ENCODE data around the gene APC2. TPM values are rescaled to one million over a fixed set of nuclear protein-coding genes. Genes with fewer than 3 reads are reported as not detected.
"Not testable (repeated sequence)": the region's sequence is repeated elsewhere in the genome, so short reads cannot be mapped to it uniquely, and the experiment has no call there.

The APC2 gene
- total RNA-seq, 1 donor from 2014 or later, result 0.47 TPM

GRCh38 chr19:1509602-1510441, 59.9 kb downstream of the APC2 start:
- DNase-seq (ENCODE audit: extremely low read depth, low read depth, low spot score), result no peak

- DNase-seq (ENCODE audit: extremely low read depth, low read depth, low spot score), result no peak
Measured at GRCh38 chr19:1510442-1510806, 60.5 kb downstream of the APC2 start.

DNA sequence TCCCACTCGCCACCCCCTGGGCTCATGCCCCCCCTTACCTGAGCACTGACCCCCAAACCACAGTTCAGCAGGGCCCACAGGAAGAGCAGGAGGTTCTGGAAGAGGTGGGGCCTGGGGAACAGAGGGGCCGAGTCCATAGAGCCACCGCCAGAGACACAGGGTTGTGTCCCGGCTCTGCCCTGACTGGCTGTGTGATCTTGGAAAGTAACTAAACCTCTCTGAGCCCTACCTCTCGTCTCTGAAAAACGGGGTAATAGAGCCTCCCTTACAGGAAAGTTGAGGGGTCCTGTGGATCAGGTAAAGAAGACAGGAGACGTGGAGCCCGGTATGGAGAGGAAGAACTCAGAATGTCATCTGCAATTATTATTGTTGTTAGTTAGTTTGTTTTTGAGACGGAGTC, 60.9 kb downstream of the APC2 start:
- DNase-seq (ENCODE audit: extremely low read depth, low read depth, low spot score), result no peak

GRCh38 chr19:1511318-1512317, 61.7 kb downstream of the APC2 start:
- DNase-seq (ENCODE audit: extremely low read depth, low read depth, low spot score), result no peak

GRCh38 chr19:1512671-1513498, 63.0 kb downstream of the APC2 start, which contains the start of gene ADAMTSL5:
TSS of gene ADAMTSL5 (minus strand) at chr19:1513019. CDS start at chr19:1510943, 2,076 bp downstream.
- no peak for DNase-seq (ENCODE audit: extremely low read depth, low read depth, low spot score)

- no peak for DNase-seq (ENCODE audit: extremely low read depth, low read depth, low spot score)
Measured at GRCh38 chr19:1513499-1514294, 63.8 kb downstream of the APC2 start.

GRCh38 chr19:1514295-1514661, 64.4 kb downstream of the APC2 start:
- no peak for DNase-seq (ENCODE audit: extremely low read depth, low read depth, low spot score)

DNA sequence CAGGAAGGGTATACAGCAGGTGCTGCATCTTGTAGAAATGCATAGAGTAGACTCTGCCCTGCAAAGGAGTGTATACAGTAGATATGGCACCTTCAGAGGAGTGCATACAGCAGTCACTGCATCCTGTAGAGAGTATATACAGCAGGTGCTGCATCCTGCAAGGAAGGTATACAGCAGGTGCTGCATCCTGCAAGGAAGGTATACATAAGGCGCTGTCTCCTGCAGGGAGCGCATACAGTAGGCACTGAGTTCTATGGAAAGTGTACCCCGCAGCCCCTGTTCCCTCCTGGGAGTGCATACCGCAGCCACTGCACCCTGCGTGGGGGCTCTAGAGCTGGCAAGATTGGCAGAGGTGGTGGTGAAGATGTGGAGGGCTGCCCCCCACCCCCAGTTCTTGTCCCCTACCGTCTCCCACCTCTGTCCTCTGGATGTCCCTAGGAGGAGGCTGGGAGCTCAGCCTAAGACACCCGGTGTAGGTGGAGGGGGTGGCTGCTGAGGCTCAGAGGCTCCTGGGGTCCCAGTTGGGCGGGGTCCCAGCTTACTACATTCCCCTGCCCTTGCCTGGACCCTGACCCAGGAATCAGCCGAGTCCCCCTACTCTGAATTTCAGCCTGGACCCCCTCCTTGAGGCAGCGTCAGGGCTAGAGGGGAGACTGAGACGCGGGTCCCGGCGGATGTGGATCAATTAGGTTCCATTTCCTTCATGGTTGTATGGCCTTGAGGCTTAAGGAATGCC, 65.2 kb downstream of the APC2 start:
- no peak for DNase-seq (ENCODE audit: extremely low read depth, low read depth, low spot score)

- no peak for DNase-seq (ENCODE audit: extremely low read depth, low read depth, low spot score)
Measured at GRCh38 chr19:1516395-1516753, 66.5 kb downstream of the APC2 start.

DNA sequence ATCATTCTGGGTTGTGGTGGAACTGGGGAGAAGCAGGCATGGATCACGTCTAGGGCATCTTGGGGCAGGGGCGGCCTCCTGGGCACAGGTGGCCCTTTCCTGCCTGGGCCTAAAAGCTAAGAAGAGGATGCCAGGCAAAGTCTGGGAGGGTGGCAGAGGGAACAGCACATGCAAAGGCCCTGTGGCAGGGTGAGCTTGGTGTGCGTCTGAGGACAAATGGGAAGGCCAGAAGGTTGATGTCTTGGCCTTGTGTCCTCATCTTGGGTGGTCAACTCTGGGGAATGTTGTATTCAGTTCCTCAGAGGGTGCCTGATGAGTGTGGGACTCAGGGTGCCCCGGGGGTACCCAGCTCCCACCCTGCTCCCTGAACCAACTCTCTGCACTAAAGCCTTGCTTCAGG, 68.5 kb downstream of the APC2 start:
- no peak for DNase-seq (ENCODE audit: extremely low read depth, low read depth, low spot score)

DNA sequence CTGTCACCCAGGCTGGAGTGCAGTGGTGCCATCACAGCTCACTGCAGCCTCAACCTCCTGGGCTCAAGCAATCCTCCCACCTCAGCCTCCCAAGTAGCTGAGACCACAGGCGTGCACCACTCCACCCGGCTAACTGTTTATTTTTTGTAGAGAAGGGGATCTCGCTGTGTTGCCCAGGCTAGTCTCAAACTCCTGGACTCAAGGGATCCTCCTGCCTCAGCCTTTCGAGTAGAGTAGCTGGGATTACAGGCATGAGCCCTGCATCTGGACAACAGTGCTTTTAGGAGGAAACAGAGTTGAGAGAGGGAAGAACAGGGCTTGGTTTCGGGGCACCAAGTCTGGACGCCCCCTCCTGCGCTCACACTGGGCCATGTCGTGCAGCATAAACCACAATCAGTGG, 69.9 kb downstream of the APC2 start:
- DNase-seq (ENCODE audit: extremely low read depth, low read depth, low spot score), result not testable (repeated sequence)

DNA sequence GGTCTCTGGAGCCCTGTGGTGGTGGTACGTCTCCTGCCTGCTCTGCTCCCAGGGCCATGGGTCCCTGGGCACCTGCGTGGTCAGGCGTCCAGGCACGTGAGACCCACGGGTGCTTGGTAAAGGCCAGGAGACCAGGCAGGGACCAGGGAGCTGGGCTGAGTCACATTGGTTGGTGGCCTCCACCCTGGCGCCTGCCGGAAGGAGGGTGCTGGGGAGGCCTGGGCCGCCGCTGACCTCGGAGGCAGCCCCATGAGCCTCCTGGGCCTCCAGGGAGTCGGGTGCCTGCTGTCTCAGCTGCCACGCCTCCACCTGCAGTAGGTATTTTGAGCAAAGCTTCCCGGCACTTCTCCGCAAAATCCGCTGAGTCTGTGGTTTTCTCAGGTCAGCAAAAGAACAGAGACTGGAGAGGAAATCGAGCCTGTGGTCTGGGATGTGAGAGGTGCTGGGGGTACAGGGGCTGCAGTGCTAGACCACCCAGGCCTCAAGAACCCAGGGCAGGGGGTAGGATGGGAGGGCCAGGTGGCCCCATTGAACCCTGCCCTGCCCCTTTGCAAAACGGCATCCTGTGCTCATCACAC, 70.4 kb downstream of the APC2 start:
- no peak for DNase-seq (ENCODE audit: extremely low read depth, low read depth, low spot score)

- DNase-seq (ENCODE audit: extremely low read depth, low read depth, low spot score), result no peak
Measured at GRCh38 chr19:1521636-1522035, 71.7 kb downstream of the APC2 start.

GRCh38 chr19:1522061-1522460, 72.1 kb downstream of the APC2 start:
- DNase-seq (ENCODE audit: extremely low read depth, low read depth, low spot score), result no peak

- DNase-seq (ENCODE audit: extremely low read depth, low read depth, low spot score), result no peak
Measured at GRCh38 chr19:1522838-1523237, 72.9 kb downstream of the APC2 start.

Measured in glomerular endothelial cell (primary cell).